Astrocyte (in vitro differentiated cells and primary cell): ENCODE data around the gene SPO11. TPM values are rescaled to one million over a fixed set of nuclear protein-coding genes. Genes with fewer than 3 reads are reported as not detected.

Source experiments
- DNase-seq: peaks from one replicate; pipeline ENCODE4 v3.0.0-alpha.2; 2010; ENCODE audit warnings: low read depth
- FAIRE-seq: peaks from 2 replicates; lab custom pipeline; 2011; peaks lifted over from hg19 to GRCh38; lab: Jason Lieb, UNC
- H2AFZ ChIP-seq: 2 replicates; pipeline ENCODE4 v1.6.0; 2012; ENCODE audit warnings: low read depth, low read length, inconsistent platforms
- H3K27ac ChIP-seq: 2 replicates; pipeline ENCODE4 v1.5.1; 2011; ENCODE audit warnings: low read depth, low read length, inconsistent platforms
- H3K27me3 ChIP-seq: 2 replicates; pipeline ENCODE4 v1.6.0; 2011; ENCODE audit warnings: low read length, inconsistent platforms; ENCODE audit not compliant: insufficient read depth
- H3K36me3 ChIP-seq: 2 replicates; pipeline ENCODE4 v1.5.1; 2011; ENCODE audit warnings: low read length, inconsistent platforms; ENCODE audit not compliant: insufficient read depth
- H3K4me1 ChIP-seq: 2 replicates; pipeline ENCODE4 v1.5.1; 2011; ENCODE audit warnings: low read length, inconsistent platforms; ENCODE audit not compliant: insufficient read depth
- H3K4me2 ChIP-seq: 2 replicates; pipeline ENCODE4 v1.6.0; 2012; ENCODE audit warnings: low read length, inconsistent platforms
- H3K4me3 ChIP-seq: 2 replicates; pipeline ENCODE4 v1.5.1; 2011; ENCODE audit warnings: low read depth, mild to moderate bottlenecking, low read length, inconsistent platforms; ENCODE audit not compliant: insufficient read depth
- H3K79me2 ChIP-seq: 2 replicates; pipeline ENCODE4 v1.6.0; 2012; ENCODE audit warnings: mild to moderate bottlenecking, low read length, inconsistent platforms; ENCODE audit not compliant: insufficient read depth
- H3K9ac ChIP-seq: 2 replicates; pipeline ENCODE4 v1.6.0; 2012; ENCODE audit warnings: mild to moderate bottlenecking, low read length, inconsistent platforms
- H3K9me3 ChIP-seq: 2 replicates; pipeline ENCODE4 v1.5.1; 2012; ENCODE audit warnings: low read depth, mild to moderate bottlenecking, low read length, inconsistent platforms; ENCODE audit not compliant: insufficient read depth
- H4K20me1 ChIP-seq: 2 replicates; pipeline ENCODE4 v1.6.0; 2012; ENCODE audit warnings: low read length, inconsistent platforms; ENCODE audit not compliant: insufficient read depth
- H3K27ac Mint-ChIP-seq: one replicate; pipeline ENCODE4 v1.8.0; 2021; ENCODE audit warnings: mild to moderate bottlenecking, mixed read lengths; ENCODE audit not compliant: unreplicated experiment
- H3K27me3 Mint-ChIP-seq: one replicate; pipeline ENCODE4 v1.8.0; 2021; ENCODE audit warnings: low read depth, mixed read lengths; ENCODE audit not compliant: unreplicated experiment
- H3K36me3 Mint-ChIP-seq: one replicate; pipeline ENCODE4 v1.8.0; 2021; ENCODE audit warnings: low read depth, mixed read lengths; ENCODE audit not compliant: unreplicated experiment
- H3K4me1 Mint-ChIP-seq: one replicate; pipeline ENCODE4 v1.8.0; 2021; ENCODE audit warnings: low read depth, mixed read lengths; ENCODE audit not compliant: unreplicated experiment
- H3K4me3 Mint-ChIP-seq: one replicate; pipeline ENCODE4 v1.8.0; 2021; ENCODE audit warnings: mild to moderate bottlenecking, moderate library complexity, mixed read lengths; ENCODE audit not compliant: unreplicated experiment
- H3K9me3 Mint-ChIP-seq: one replicate; pipeline ENCODE4 v1.8.0; 2021; ENCODE audit warnings: mild to moderate bottlenecking, mixed read lengths; ENCODE audit not compliant: unreplicated experiment
- EZH2 ChIP-seq: IDR thresholded peaks from 2 replicates; pipeline ENCODE4 v1.6.1; 2012; ENCODE audit warnings: mild to moderate bottlenecking, low read length, inconsistent platforms; ENCODE audit not compliant: insufficient read depth
- total RNA-seq: library from RNA; stranded (reverse); gene quantifications from 2 replicates; pipeline ENCODE4 v1.2.1, GENCODE V29; 2021
- TF ChIP-seq, protein P1 (sequence below): IDR thresholded peaks from 2 replicates; pipeline ENCODE4 v1.5.1; 2011; ENCODE audit warnings: low read depth, mild to moderate bottlenecking, inconsistent platforms, low read length, moderate library complexity; ENCODE audit not compliant: insufficient read depth

The SPO11 gene
- total RNA-seq, 1 donor from 2014 or later: not detected

DNA sequence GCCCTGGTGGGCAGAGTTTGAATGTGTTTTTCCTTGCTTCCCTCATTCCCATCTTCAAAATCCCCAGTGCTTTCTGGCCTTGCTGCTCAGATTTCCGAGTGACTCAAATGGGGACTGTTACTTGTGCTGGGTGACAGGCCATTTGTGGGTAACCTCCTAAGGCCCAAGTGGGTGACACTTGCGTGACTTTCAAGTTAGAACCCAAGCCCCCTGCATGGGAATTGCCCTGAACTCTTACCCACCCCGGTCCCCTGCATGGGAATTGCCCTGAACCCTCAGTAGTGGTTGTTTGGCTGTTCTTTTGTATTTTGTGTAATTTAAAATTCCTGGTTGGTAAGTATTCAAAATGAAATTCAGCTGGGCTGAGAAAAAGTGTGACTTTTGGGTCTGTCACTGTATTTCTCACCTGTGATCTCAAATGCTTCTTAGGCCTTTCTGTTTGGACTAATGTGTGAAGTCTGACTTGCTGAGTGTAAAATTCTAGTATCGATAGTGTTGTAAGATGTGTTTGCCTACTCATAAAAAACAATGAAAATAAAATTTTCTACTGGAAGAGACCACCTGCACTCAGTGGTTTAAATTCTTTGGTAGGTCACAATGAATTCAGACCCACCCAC is 49.2 kb downstream of the SPO11 start:
- FAIRE-seq (no peak), DNase-seq (no peak)
- H3K9me3 Mint-ChIP-seq: no peaks in the 10 kb centered on the region
- Histone ChIP-seq H3K36me3 (peaks cover 28% of the 10 kb centered on the region), H3K4me2 (no peak overlapping the region), H3K4me1 (no peaks in the 10 kb centered on the region), H3K79me2 (no peaks in the 10 kb centered on the region), H3K9ac (no peak overlapping the region), H3K4me3 (no peak overlapping the region), H3K27me3 (no peaks in the 10 kb centered on the region), H2AFZ (no peak overlapping the region), H4K20me1 (peaks cover 37% of the 10 kb centered on the region), H3K27ac (no peak overlapping the region), H3K9me3 (no peaks in the 10 kb centered on the region)
- H3K4me3 Mint-ChIP-seq: no peak overlapping the region
- H3K36me3 Mint-ChIP-seq: peaks cover 24% of the 10 kb centered on the region
- H3K27ac Mint-ChIP-seq: no peak overlapping the region
- no peaks in the 10 kb centered on the region for H3K4me1 Mint-ChIP-seq
- H3K27me3 Mint-ChIP-seq: no peaks in the 10 kb centered on the region
- TF ChIP-seq EZH2: no peak
- TF ChIP-seq, protein P1, sequence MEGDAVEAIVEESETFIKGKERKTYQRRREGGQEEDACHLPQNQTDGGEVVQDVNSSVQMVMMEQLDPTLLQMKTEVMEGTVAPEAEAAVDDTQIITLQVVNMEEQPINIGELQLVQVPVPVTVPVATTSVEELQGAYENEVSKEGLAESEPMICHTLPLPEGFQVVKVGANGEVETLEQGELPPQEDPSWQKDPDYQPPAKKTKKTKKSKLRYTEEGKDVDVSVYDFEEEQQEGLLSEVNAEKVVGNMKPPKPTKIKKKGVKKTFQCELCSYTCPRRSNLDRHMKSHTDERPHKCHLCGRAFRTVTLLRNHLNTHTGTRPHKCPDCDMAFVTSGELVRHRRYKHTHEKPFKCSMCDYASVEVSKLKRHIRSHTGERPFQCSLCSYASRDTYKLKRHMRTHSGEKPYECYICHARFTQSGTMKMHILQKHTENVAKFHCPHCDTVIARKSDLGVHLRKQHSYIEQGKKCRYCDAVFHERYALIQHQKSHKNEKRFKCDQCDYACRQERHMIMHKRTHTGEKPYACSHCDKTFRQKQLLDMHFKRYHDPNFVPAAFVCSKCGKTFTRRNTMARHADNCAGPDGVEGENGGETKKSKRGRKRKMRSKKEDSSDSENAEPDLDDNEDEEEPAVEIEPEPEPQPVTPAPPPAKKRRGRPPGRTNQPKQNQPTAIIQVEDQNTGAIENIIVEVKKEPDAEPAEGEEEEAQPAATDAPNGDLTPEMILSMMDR: no peak

GRCh38 chr20:57379263-57379647 is 49.7 kb downstream of the SPO11 start:
- H3K9me3 ChIP-seq: no peaks in the 10 kb centered on the region
- H3K9ac ChIP-seq: no peak overlapping the region
- DNase-seq (no peak), FAIRE-seq (no peak)
- peaks cover 27% of the 10 kb centered on the region for H3K36me3 ChIP-seq
- no peaks in the 10 kb centered on the region for H3K9me3 Mint-ChIP-seq
- H3K4me2 ChIP-seq: no peak overlapping the region
- no peaks in the 10 kb centered on the region for H3K27me3 ChIP-seq
- no peak overlapping the region for H3K27ac Mint-ChIP-seq
- no peak overlapping the region for H3K4me3 Mint-ChIP-seq
- peaks cover 20% of the 10 kb centered on the region for H3K36me3 Mint-ChIP-seq
- no peaks in the 10 kb centered on the region for H3K4me1 ChIP-seq
- no peak overlapping the region for H2AFZ ChIP-seq
- H3K4me1 Mint-ChIP-seq: no peaks in the 10 kb centered on the region
- TF ChIP-seq EZH2: no peak
- no peak overlapping the region for H3K27ac ChIP-seq
- no peaks in the 10 kb centered on the region for H3K27me3 Mint-ChIP-seq
- no peaks in the 10 kb centered on the region for H3K79me2 ChIP-seq
- peaks cover 37% of the 10 kb centered on the region for H4K20me1 ChIP-seq
- no peak overlapping the region for H3K4me3 ChIP-seq

- Mint-ChIP-seq H3K9me3 (no peaks in the 10 kb centered on the region), H3K4me1 (no peaks in the 10 kb centered on the region), H3K36me3 (peaks cover 14% of the 10 kb centered on the region), H3K27me3 (no peaks in the 10 kb centered on the region), H3K27ac (no peak overlapping the region), H3K4me3 (no peak overlapping the region)
- Histone ChIP-seq H3K27ac (no peak overlapping the region), H3K79me2 (no peaks in the 10 kb centered on the region), H3K4me2 (no peak overlapping the region), H3K4me3 (no peak overlapping the region), H3K36me3 (peaks cover 20% of the 10 kb centered on the region), H3K9ac (no peak overlapping the region), H3K27me3 (no peaks in the 10 kb centered on the region), H2AFZ (no peak overlapping the region), H4K20me1 (peaks cover 37% of the 10 kb centered on the region), H3K9me3 (no peaks in the 10 kb centered on the region), H3K4me1 (no peaks in the 10 kb centered on the region)
- no peak for TF ChIP-seq EZH2
- TF ChIP-seq, protein P1: no peak
- FAIRE-seq (no peak), DNase-seq (no peak)
These were observed 50.6 kb downstream of the SPO11 start for GRCh38 chr20:57380081-57380750.
